Esophagus muscularis mucosa (tissue), 4 donors: Measurements from ENCODE around the gene ZIC2. TPM values are rescaled to one million over a fixed set of nuclear protein-coding genes. Genes with fewer than 3 reads are reported as not detected.
"Not testable (repeated sequence)": the region's sequence is repeated elsewhere in the genome, so short reads cannot be mapped to it uniquely, and the experiment has no call there.

Experiments
- DNase-seq: peaks from one replicate; pipeline ENCODE4 v3.0.0-alpha.2; 2017; ENCODE audit errors: extremely low spot score
- H3K27ac ChIP-seq, 4 donors: fragments of 200-600 bp; sonication (generic); replicated peaks in 1 of 4; 1 replicate in 3 of 4; 2 replicates in 1 of 4; pipeline ENCODE4 v1.5.1; 2016 to 2019; ENCODE audit warnings: mild to moderate bottlenecking in 1 of 4
- H3K27me3 ChIP-seq, 4 donors: fragments of 200-600 bp; sonication (generic); one replicate each; pipeline versions ENCODE4 v1.5.1 to v1.6.0; 2016 to 2019
- H3K36me3 ChIP-seq, 4 donors: fragments of 200-600 bp; sonication (generic); one replicate each; pipeline ENCODE4 v1.5.1; 2016 to 2019
- H3K4me1 ChIP-seq, 4 donors: fragments of 200-600 bp; sonication (generic); one replicate each; pipeline ENCODE4 v1.5.1; 2016 to 2019
- H3K4me3 ChIP-seq, 4 donors: fragments of 200-600 bp; sonication (generic); 1 replicate in 2 of 4; 2 replicates in 2 of 4; pipeline ENCODE4 v1.5.1; 2016 to 2019; ENCODE audit warnings: mild to moderate bottlenecking in 4 of 4, moderate library complexity in 1 of 4
- H3K9me3 ChIP-seq, 4 donors: fragments of 200-600 bp; sonication (generic); 1 replicate in 3 of 4; 2 replicates in 1 of 4; pipeline ENCODE4 v1.5.1; 2016 to 2019
- CTCF ChIP-seq, 3 experiments: fragments of 200-600 bp in 2 of 3; fragments of 450-650 bp in 1 of 3; sonication (generic) in 2 of 3; IDR thresholded peaks; one replicate each; pipeline ENCODE4 v1.5.1; 2017 to 2019; ENCODE audit warnings: antibody characterized with exemption in 3 of 3, mild to moderate bottlenecking in 2 of 3, moderate library complexity in 1 of 3
- EP300 ChIP-seq: sonication (generic); formaldehyde crosslinking; IDR thresholded peaks from one replicate; pipeline ENCODE4 v1.6.1; 2017; ENCODE audit warnings: antibody characterized with exemption
- POLR2A ChIP-seq: fragments of 450-650 bp; IDR thresholded peaks from one replicate; pipeline ENCODE4 v1.6.1; 2017; ENCODE audit warnings: antibody characterized with exemption, moderate library complexity, mild to moderate bottlenecking, low read depth
- POLR2AphosphoS5 ChIP-seq, 2 donors: sonication (generic); formaldehyde crosslinking; IDR thresholded peaks; one replicate each; pipeline ENCODE4 v1.6.1; 2017; ENCODE audit warnings: antibody characterized with exemption in 2 of 2
- WGBS: methylation state at CpG from one replicate; pipeline ENCODE4 v1.1.5; 2018; 5-methylcytosine and 5-hydroxymethylcytosine counted together
- intact Hi-C: fragments of 100-400 bp; cut with DNase I; formaldehyde crosslinking; loops from one replicate; pipeline ENCODE4 v1.15.1; 2023
- total RNA-seq, 4 donors: library from RNA; depleted of rRNA; stranded (reverse); fragments of >200 nt; gene quantifications; one replicate each; pipeline versions ENCODE4 v1.1.0 to v1.2.1, GENCODE V29; 2016

ZIC2 gene
- total RNA-seq, 4 donors from 2014 or later, result not detected

- peaks cover 0 to 26% (median 0%) of the 10 kb centered on the region in 4 donors for H3K27me3 ChIP-seq
- no peak overlapping the region for H3K4me3 ChIP-seq
- intact Hi-C loops, result no loop called here
- no peaks in the 10 kb centered on the region for H3K4me1 ChIP-seq
- peaks cover 0 to under 1% (median 0%) of the 10 kb centered on the region in 4 donors for H3K9me3 ChIP-seq
- DNase-seq, result no peak
- no peak overlapping the region for H3K27ac ChIP-seq
- 87% methylated on average over 1 of the region's 1 CpG for WGBS
- H3K36me3 ChIP-seq, result no peaks in the 10 kb centered on the region
- TF ChIP-seq POLR2A (no peak), CTCF (IDR thresholded peaks at IDR 0.05) (no peak), POLR2AphosphoS5 (IDR thresholded peaks at IDR 0.05) (no peak), EP300 (no peak)
These were observed 33.0 kb downstream of the ZIC2 start for GRCh38 chr13:100014621-100015020.

DNA sequence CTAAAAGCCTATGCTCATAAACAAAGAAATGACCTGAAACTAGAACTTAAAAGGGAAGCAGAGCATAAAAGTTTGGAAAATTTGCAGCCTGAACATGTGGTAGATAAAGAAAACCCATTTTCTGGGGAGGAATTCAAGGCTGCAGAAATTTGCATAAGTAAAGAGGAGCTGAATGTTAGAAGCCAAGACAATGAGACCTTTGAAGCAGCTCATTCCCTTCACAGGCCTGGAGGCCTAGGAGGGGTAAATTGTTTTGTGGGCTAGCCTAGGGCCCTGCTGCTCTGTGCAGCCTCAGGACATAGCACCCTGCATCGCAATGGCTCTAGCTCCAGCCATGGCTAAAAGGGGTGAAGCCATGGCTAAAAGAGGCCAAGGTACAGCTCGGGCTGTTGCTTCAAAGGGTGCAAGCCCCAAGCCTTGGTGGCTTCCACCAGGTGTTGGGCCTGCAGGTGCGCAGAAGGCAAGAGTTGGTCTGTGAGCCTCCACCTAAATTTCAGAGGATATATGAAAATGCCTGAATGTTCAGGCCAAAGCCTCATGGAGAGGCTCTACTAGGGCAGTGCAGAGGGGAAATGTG is 38.3 kb downstream of the ZIC2 start:
- no peak for TF ChIP-seq EP300
- TF ChIP-seq CTCF (IDR thresholded peaks at IDR 0.05), result no peak
- no peak for TF ChIP-seq POLR2A
- TF ChIP-seq POLR2AphosphoS5 (IDR thresholded peaks at IDR 0.05), result no peak
- Histone ChIP-seq H3K27me3 (peaks cover 0 to 6% (median 0%) of the 10 kb centered on the region in 4 donors), H3K36me3 (no peaks in the 10 kb centered on the region), H3K9me3 (peaks cover 0 to 5% (median 0%) of the 10 kb centered on the region in 4 donors), H3K27ac (no peak overlapping the region), H3K4me1 (no peaks in the 10 kb centered on the region), H3K4me3 (no peak overlapping the region)
- DNase-seq, result no peak
- WGBS, result 96% methylated on average over 3 of the region's 3 CpGs
- intact Hi-C loops, result no loop called here

DNA sequence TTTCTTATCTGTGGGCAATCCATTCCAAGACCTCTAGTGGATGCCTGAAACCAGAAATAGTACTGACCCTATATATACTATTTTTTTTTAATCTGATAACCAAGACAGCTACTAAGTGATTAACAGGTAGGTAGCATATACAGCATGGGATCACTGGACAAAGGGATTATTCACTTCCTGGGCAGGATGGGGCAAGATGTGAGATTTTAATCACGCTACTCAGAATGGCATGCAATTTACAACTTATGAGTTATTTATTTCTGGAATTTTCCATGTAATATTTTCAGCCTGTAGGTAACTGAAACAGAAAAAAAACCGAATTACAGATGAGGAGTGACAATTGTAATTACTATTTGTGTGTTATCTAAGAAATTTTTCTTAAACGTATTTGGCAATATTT is 41.2 kb downstream of the ZIC2 start:
- TF ChIP-seq POLR2AphosphoS5 (IDR thresholded peaks at IDR 0.05), result no peak
- TF ChIP-seq POLR2A, result no peak
- no peak for TF ChIP-seq EP300
- TF ChIP-seq CTCF (IDR thresholded peaks at IDR 0.05), result no peak
- Histone ChIP-seq H3K27ac (no peak overlapping the region), H3K27me3 (peaks cover 0 to 15% (median 0%) of the 10 kb centered on the region in 4 donors), H3K4me1 (no peaks in the 10 kb centered on the region), H3K36me3 (no peaks in the 10 kb centered on the region), H3K4me3 (no peak overlapping the region), H3K9me3 (peaks cover 0 to 5% (median 0%) of the 10 kb centered on the region in 4 donors)
- 85% methylated on average over 3 of the region's 3 CpGs for WGBS
- intact Hi-C loops, result no loop called here
- DNase-seq, result no peak

DNA sequence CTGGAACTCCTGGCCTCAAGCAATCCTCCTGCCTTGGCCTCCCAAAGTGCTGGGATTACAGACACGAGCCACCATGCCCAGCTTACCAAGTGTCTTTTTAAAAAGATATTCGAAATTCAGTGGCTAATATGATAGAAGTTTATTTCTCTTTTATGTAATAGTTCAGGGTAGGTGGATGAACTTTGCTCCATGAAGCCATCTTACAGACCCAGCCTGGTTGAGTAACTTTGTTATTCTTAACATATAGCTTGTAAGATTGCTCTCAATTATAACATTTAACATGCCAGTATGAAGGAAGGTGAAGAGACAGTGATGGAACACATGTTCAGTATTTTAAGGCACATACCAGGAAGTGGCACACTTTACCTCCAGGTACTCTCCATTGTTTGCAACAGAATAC is 42.4 kb downstream of the ZIC2 start:
- Histone ChIP-seq H3K27me3 (peaks cover 0 to 15% (median 0%) of the 10 kb centered on the region in 4 donors), H3K27ac (no peak overlapping the region), H3K4me3 (no peak overlapping the region), H3K36me3 (no peaks in the 10 kb centered on the region), H3K4me1 (no peaks in the 10 kb centered on the region), H3K9me3 (peaks cover 0 to 5% (median 0%) of the 10 kb centered on the region in 4 donors)
- intact Hi-C loops, result no loop called here
- WGBS, result 79% methylated on average over 2 of the region's 2 CpGs
- no peak for TF ChIP-seq POLR2A
- DNase-seq, result no peak

DNA sequence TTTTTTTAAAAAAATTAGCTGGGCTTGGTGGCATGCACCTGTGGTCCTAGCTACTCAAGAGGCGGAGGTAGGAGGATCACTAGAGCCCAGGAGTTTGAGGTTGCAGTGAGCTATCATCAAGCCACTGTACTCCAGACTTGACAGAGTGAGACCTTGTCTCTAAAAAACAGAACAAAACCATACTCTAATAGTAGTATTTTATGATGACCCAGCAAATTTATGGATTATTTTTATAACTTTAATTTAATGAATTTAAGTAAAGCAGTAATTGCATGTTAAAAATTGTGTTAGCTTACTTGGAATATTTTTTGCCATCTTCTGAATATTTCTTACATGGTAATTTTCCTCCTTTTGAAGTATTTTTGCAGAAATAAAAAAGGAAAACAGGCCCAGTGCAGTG is 48.3 kb downstream of the ZIC2 start:
- no peak for DNase-seq
- 94% methylated on average over 1 of the region's 1 CpG for WGBS
- no peaks in the 10 kb centered on the region for H3K4me1 ChIP-seq
- TF ChIP-seq EP300 (no peak), POLR2AphosphoS5 (IDR thresholded peaks at IDR 0.05) (no peak), POLR2A (no peak), CTCF (IDR thresholded peaks at IDR 0.05) (no peak)
- H3K4me3 ChIP-seq, result no peak overlapping the region
- H3K27me3 ChIP-seq, result peaks cover 0 to 20% (median 0%) of the 10 kb centered on the region in 4 donors
- no peaks in the 10 kb centered on the region for H3K36me3 ChIP-seq
- no peak overlapping the region for H3K27ac ChIP-seq
- intact Hi-C loops, result no loop called here
- H3K9me3 ChIP-seq, result no peaks in the 10 kb centered on the region

GRCh38 chr13:100032642-100033041 is 51.1 kb downstream of the ZIC2 start:
- DNase-seq, H3K27ac ChIP-seq, H3K4me3 ChIP-seq, H3K36me3 ChIP-seq, H3K4me1 ChIP-seq, H3K27me3 ChIP-seq, intact Hi-C loops, H3K9me3 ChIP-seq: not testable (repeated sequence)
- 91% methylated on average over 9 of the region's 9 CpGs for WGBS
